Cardiac fibroblast (primary cell): ENCODE results near the gene EFCAB10.
A peak's percentile ranks its signal among the peaks of the same experiment; 100 is the strongest.
"Not testable (repeated sequence)": the region's sequence is repeated elsewhere in the genome, so short reads cannot be mapped to it uniquely, and the experiment has no call there.

Experiments
- DNase-seq, 2 donors: peaks; one replicate each; pipeline versions ENCODE4 v3.0.0 to v3.0.0-alpha.2; 2010; ENCODE audit warnings: low read depth in 2 of 2
- H3K4me3 ChIP-seq, 2 donors: replicated peaks in 1 of 2; 1 replicate in 1 of 2; 2 replicates in 1 of 2; pipeline ENCODE4 v1.5.1; 2011; ENCODE audit warnings: low read depth in 2 of 2, low read length in 2 of 2, mild to moderate bottlenecking in 2 of 2, moderate library complexity in 1 of 2
- TF ChIP-seq, protein P1 (sequence below): IDR thresholded peaks from one replicate; pipeline ENCODE4 v1.5.1; 2011; ENCODE audit warnings: low read depth, mild to moderate bottlenecking, low read length, inconsistent platforms

EFCAB10 gene

GRCh38 chr7:105612806-105613205, 31.5 kb upstream of the EFCAB10 start:
- no peak overlapping the region for H3K4me3 ChIP-seq
- TF ChIP-seq, protein P1, sequence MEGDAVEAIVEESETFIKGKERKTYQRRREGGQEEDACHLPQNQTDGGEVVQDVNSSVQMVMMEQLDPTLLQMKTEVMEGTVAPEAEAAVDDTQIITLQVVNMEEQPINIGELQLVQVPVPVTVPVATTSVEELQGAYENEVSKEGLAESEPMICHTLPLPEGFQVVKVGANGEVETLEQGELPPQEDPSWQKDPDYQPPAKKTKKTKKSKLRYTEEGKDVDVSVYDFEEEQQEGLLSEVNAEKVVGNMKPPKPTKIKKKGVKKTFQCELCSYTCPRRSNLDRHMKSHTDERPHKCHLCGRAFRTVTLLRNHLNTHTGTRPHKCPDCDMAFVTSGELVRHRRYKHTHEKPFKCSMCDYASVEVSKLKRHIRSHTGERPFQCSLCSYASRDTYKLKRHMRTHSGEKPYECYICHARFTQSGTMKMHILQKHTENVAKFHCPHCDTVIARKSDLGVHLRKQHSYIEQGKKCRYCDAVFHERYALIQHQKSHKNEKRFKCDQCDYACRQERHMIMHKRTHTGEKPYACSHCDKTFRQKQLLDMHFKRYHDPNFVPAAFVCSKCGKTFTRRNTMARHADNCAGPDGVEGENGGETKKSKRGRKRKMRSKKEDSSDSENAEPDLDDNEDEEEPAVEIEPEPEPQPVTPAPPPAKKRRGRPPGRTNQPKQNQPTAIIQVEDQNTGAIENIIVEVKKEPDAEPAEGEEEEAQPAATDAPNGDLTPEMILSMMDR = no peak
- DNase-seq = no peak

DNA sequence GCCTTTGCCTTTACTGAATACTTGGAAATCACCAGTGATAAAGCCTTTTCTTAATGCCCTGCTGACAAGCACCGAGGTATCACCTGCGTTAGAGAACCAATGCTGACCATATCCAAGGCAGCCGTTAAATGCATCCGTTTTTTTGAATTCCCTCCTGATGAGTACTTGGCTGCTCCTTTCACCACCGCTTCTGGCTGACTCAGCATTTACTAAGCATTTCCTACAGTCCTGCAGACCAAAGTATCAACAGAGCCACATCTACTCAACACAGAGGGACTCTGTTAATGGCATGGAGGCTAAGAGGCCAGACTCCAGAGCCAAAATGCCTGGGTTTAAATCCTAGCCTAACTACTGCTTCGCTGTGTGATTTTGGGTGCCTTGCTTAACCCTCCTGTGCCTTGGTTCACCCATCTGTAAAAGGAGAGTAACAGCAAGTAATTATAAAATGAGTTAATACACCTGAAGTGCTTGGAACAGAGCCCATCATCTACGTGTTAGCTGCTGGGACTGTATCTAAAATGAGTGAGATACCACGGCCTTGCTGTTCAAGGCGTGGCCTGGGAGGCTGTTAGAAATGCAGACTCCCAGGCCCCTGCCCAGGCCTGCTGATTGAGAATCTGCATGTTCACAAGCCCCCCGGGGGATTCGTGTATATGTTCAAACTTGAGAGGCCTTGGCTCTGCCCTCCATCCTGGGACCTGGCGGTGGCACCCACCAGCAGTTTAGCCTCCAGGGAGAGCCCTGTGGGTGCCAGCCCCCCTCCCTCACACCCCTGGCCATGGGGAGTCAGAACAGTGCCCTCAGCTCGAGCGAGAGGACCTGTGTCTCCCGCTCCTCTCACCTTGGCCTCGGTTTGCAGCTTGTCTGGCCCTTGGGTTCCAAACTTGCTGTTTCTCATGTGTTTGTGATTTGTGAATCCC, 30.8 kb upstream of the EFCAB10 start:
- TF ChIP-seq, protein P1 = no peak
- no peak overlapping the region for H3K4me3 ChIP-seq
- DNase-seq = peak; percentile 40 to 41

GRCh38 chr7:105610165-105610930, 29.1 kb upstream of the EFCAB10 start:
- TF ChIP-seq, protein P1 = no peak
- H3K4me3 ChIP-seq = no peak overlapping the region
- DNase-seq = no peak

- no peak overlapping the region for H3K4me3 ChIP-seq
- peak in 1 of 2 donors; percentile 68 for DNase-seq
- TF ChIP-seq, protein P1 = no peak
Measured at GRCh38 chr7:105602325-105603305, 21.3 kb upstream of the EFCAB10 start.

DNA sequence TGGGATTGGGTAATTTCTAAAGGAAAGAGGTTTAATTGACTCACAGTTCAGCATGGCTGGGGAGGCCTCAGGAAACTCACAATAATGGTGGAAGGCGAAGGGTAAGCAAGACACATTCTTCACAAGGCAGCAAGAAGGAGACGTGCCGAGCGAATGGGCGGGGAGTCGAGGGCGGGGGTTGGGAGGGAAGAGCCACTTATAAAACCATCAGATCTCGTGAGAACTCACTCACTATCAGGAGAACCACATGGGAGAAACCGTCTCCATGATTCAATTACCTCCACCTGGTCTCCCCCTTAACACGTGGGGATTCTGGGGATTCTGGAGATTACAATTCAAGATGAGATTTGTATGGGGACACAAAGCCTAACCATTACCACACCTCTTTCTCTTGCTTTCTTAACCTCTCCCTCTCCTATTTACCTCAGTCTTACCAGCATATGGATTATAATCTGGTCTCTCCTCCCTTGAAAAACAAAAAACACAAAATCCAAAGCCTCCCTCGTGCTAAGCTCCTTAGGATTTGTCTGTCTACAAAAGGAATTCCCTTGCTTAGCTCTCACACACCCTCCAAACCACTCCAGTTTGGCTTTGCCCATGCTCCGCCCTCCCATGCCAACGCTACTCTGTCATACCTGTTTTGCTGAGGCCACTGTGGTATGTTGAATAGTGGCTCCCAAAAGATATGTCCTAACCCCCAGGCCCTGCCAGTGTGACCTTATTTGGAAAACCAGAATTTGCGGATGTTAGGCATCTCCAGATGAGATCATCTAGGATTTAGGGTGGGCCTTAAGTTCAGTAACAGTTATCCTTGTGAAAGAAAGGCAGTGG, 19.6 kb upstream of the EFCAB10 start:
- H3K4me3 ChIP-seq = no peak overlapping the region
- no peak for DNase-seq
- TF ChIP-seq, protein P1 = no peak

GRCh38 chr7:105599551-105599950, 18.3 kb upstream of the EFCAB10 start:
- DNase-seq = no peak
- TF ChIP-seq, protein P1 = no peak
- no peak overlapping the region for H3K4me3 ChIP-seq

GRCh38 chr7:105599080-105599479, 17.8 kb upstream of the EFCAB10 start:
- H3K4me3 ChIP-seq, DNase-seq: not testable (repeated sequence)
